GM10248 (cell line): ENCODE data around the gene GPR27.
A peak's percentile ranks its signal among the peaks of the same experiment; 100 is the strongest.

Experiments
- CTCF ChIA-PET: fragments of 300-600 bp; sonication (Branson Sonifier 250); formaldehyde crosslinking; extraction: SDS; loops from one replicate; lab custom pipeline; 2021; ENCODE audit warnings: antibody characterized with exemption; lab: Yijun Ruan, JAX
- POLR2A ChIA-PET: fragments of 350-650 bp; sonication (Branson Sonifier 250); formaldehyde crosslinking; extraction: SDS; loops from one replicate; lab custom pipeline; 2020; ENCODE audit warnings: antibody characterized with exemption; lab: Yijun Ruan, JAX
- DNase-seq: peaks from one replicate; pipeline ENCODE4 v3.0.0; 2012; ENCODE audit errors: extremely low spot score
- TF ChIP-seq, protein P1 (sequence below): IDR thresholded peaks from 2 replicates; pipeline ENCODE4 v1.5.1; 2012; ENCODE audit warnings: mild to moderate bottlenecking, low read depth; ENCODE audit errors: extremely low read depth, missing control alignments, control extremely low read depth

GPR27 gene

DNA sequence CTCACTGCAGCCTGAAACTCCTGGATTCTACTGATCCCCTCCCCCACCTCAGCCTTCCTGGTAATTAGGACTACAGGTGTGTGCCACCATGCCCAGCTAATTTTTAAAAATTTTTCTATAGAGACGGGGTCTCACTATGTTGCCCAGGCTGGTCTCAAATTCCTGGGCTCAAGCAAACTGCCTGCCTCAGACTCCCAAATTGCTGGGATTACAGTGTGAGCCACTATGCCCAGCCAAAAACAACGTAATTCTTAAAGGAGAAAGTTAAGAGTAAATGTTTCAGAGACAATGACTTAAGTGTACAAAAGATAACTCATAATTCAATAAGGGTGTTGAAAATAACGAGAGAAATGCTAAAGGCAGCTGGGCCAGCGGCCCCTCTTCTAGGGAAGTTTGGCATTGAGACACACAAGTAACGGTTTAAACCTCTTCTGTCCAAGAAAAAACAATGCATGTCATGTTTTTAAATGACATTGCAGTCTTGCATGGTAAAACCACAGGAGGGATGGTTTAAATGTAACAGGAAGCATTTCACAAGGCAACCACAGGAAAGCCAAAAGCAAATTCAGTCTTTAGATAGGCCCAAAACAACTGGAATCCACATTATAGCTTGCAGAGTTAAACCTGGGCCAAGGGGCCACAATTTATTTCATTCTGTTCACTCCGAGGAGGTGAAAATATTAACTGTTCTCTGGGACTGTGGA, 26.2 kb downstream of the GPR27 start:
- ChIA-PET CTCF (interaction anchor here (1.0 kb wide), 1 partner anchor 23 kb away, joined by 3 read pairs; no protein-coding TSS in a partner anchor), POLR2A (no interaction called here)
- TF ChIP-seq, protein P1, sequence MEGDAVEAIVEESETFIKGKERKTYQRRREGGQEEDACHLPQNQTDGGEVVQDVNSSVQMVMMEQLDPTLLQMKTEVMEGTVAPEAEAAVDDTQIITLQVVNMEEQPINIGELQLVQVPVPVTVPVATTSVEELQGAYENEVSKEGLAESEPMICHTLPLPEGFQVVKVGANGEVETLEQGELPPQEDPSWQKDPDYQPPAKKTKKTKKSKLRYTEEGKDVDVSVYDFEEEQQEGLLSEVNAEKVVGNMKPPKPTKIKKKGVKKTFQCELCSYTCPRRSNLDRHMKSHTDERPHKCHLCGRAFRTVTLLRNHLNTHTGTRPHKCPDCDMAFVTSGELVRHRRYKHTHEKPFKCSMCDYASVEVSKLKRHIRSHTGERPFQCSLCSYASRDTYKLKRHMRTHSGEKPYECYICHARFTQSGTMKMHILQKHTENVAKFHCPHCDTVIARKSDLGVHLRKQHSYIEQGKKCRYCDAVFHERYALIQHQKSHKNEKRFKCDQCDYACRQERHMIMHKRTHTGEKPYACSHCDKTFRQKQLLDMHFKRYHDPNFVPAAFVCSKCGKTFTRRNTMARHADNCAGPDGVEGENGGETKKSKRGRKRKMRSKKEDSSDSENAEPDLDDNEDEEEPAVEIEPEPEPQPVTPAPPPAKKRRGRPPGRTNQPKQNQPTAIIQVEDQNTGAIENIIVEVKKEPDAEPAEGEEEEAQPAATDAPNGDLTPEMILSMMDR = no peak
- DNase-seq = no peak

DNA sequence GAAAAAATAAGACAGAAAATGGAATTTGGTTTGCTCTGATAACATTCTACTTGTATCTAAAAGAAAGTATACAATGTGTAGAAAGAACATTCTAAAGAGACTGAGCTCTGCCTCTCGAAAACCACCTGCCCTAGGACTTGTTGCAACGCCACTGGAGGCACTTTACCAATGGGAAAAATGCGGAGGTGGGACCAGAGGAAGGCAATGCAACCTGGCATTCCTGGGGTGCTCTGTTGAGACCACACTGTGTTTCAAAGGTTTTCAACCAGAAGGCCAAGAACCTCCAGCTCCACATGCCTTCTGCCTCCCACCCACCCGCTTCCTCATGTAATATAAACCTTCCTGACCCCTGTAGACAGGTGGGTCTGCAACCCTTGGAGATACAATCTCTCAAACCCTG, 26.8 kb downstream of the GPR27 start:
- TF ChIP-seq, protein P1 = no peak
- CTCF ChIA-PET = interaction anchor here (1.0 kb wide), 1 partner anchor 22 kb away, joined by 3 read pairs; no protein-coding TSS in a partner anchor
- POLR2A ChIA-PET = no interaction called here
- no peak for DNase-seq

DNA sequence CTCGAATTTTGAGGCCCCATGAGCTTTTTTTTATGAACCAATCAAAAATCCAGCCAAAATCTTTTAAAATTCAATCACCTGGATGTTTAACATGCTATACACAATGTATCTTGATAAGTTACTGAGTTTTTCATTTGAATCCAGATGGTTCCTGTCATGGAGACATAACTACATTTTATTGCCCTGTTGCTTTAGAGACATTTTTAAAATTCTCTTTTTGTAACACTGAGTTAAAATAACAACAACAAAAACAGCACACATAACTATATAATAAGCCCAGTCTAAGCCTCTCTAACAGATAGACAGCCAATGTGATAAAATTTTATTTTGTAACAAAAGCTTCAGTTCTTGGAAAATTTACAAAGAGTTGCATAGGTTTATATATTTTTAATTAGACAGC, 29.5 kb downstream of the GPR27 start:
- DNase-seq = no peak
- TF ChIP-seq, protein P1 = no peak
- CTCF ChIA-PET = no interaction called here
- POLR2A ChIA-PET = no interaction called here

DNA sequence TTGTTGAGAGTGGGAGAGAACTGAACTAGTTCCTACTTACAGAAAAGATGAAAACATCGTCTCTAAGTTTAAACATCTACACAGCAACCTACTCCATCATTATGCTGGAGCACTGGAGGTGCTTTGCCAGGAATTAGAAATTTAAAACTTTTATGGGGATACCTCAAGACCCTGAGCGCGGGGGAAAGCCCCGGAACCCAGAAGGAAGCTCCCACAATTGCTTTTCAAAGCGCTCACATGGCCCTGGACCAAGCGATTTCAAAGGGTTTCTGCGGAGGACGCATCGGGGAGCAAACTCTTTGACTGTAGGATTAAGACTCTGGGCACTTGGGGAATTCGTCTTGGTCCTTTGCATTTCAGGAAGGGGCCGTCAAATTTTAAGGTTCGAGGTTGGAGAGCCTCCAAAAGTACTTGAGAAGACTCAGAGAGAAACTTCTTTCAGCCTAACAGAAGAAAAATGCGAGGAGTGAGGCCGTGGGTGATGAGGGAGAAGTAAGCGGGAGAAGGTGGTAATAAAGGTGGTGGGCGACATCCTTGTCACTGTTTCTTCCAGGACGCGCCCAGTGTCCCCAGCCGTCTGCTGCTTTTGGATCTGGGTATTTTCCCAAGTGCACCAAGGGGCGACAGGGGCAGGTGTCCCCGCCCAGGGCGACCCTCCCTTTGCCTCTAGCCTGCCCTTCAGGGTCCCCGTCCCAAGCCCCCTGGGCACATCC, 30.7 kb downstream of the GPR27 start:
- POLR2A ChIA-PET = no interaction called here
- CTCF ChIA-PET = no interaction called here
- DNase-seq = no peak

DNA sequence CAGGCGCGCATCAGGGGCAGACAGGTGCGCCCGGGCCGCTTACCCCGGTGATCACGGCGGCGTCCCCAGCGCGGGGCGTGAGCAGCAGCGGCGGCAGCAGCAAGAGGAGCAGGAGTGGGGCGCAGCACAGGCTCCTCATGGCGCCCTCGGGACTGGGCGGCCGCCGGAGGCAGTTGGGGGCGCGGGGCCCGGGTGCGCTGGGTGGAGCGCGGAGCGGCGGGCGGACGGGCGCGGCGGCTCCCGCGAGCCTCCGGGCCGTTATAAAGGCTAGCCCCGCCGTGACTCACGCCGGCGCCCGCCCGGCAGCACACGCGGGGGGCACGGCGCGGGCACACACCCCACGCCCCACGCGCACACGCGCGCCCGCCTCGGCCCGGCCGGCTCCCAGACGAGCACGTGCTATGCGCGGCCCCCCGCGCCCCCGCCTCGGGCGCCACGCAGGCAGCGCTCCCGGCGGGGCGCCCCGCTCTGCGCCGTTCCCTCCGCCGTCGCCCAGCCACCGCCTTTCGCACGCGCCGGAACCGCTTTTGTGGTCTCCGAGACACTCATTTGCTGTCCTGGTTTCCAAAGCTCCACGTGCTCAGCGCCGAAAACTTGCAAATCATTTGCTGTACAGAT, 31.4 kb downstream of the GPR27 start, which contains the start of gene PROK2:
TSS of gene PROK2 (minus strand) at position 235 of the 618 bp plus-strand sequence. CDS start at position 139, 96 bp downstream.
- TF ChIP-seq, protein P1 = no peak
- POLR2A ChIA-PET = no interaction called here
- peak; percentile 17 for DNase-seq
- CTCF ChIA-PET = no interaction called here

More for the DNA sequence above, 30.7 kb downstream of the GPR27 start:
- TF ChIP-seq, protein P1 = no peak

DNA sequence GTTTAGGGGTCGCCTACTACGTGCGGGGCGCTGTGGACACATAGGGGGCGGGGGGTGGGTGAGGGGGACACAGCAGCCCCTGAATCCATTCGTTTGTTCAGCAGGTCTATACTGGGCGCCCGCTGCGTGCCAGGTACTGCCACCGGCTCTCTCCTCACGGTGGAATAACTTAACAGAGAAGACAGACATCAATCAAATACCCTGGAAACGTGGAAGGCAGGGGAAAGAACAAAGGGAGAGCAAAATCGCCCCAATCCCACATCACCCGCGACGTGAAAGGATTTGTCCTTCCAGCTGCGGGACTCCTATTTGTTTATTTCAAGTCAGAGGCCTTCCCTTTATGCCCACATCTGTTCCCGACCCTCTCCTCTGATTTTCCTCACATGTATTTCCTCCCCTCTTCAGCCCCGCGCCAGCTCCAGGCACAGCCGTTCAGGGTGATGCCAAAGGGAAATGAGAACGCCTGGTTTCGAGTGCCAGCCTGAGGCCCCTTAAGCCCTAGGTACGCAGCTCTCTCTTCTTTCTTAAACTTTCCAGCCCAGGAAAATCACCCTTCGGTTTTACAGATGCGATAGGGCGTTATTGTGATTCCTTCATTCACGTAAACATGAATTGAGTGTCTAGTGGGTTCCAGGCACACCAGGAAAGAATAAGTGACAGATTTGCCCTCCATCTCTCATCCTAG, 32.0 kb downstream of the GPR27 start:
- CTCF ChIA-PET = no interaction called here
- POLR2A ChIA-PET = no interaction called here
- TF ChIP-seq, protein P1 = no peak
- no peak for DNase-seq
